Ishikawa (cell line): ENCODE measurements around the gene TGM4.

Source experiments
- CEBPB ChIP-seq: IDR thresholded peaks from 2 replicates; pipeline ENCODE4 v1.6.1; 2012
- CREB1 ChIP-seq: IDR thresholded peaks from 2 replicates; pipeline ENCODE4 v1.6.1; 2012; ENCODE audit warnings: low read depth
- EGR1 ChIP-seq: IDR thresholded peaks from 2 replicates; pipeline ENCODE4 v1.6.1; 2012
- EP300 ChIP-seq: IDR thresholded peaks from 2 replicates; pipeline ENCODE4 v1.6.1; 2012; ENCODE audit warnings: borderline replicate concordance
- FOXM1 ChIP-seq: IDR thresholded peaks from 2 replicates; pipeline ENCODE4 v1.6.1; 2012; ENCODE audit warnings: low read depth, borderline replicate concordance
- MAX ChIP-seq: IDR thresholded peaks from 2 replicates; pipeline ENCODE4 v1.6.1; 2012
- NFIC ChIP-seq: IDR thresholded peaks from 2 replicates; pipeline ENCODE4 v1.6.1; 2012
- RAD21 ChIP-seq: IDR thresholded peaks from 2 replicates; pipeline ENCODE4 v1.6.1; 2012; ENCODE audit warnings: low read depth
- TAF1 ChIP-seq: IDR thresholded peaks from 2 replicates; pipeline ENCODE4 v1.6.1; 2012; ENCODE audit warnings: low read depth, mild to moderate bottlenecking
- TCF12 ChIP-seq: IDR thresholded peaks from 2 replicates; pipeline ENCODE4 v1.6.1; 2012; ENCODE audit warnings: low read depth
- TEAD4 ChIP-seq: IDR thresholded peaks from 2 replicates; pipeline ENCODE4 v1.6.1; 2012
- USF1 ChIP-seq: IDR thresholded peaks from 2 replicates; pipeline ENCODE4 v1.6.1; 2012
- YY1 ChIP-seq: IDR thresholded peaks from 2 replicates; pipeline ENCODE4 v1.6.1; 2012; ENCODE audit warnings: low read depth
- ZBTB7A ChIP-seq: IDR thresholded peaks from 2 replicates; pipeline ENCODE4 v1.6.1; 2012; ENCODE audit warnings: low read depth
- TF ChIP-seq, protein P1 (sequence below): IDR thresholded peaks from 2 replicates; pipeline ENCODE4 v1.6.1; 2012; ENCODE audit warnings: low read depth, mild to moderate bottlenecking

Gene TGM4

DNA sequence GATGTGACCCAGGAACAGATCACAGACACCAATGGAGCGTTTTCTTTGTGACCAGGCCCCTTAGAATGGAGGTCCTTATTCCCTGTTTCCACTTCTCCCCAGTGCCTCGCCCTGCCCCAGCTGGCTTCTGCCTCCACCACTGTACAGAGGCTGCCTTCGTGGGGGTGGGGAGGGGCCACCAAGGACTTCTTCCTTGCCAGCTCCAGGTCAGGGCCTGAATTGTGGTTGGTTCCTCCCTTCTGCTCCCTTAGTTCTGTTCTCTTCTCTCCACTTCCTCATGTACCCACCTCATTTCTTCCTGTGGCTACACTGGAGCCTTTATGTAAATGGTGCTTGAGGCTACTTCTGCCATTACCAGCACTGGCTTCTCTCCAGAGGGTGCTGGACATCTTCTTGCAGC, 16.4 kb downstream of the TGM4 start:
- TF ChIP-seq, protein P1, sequence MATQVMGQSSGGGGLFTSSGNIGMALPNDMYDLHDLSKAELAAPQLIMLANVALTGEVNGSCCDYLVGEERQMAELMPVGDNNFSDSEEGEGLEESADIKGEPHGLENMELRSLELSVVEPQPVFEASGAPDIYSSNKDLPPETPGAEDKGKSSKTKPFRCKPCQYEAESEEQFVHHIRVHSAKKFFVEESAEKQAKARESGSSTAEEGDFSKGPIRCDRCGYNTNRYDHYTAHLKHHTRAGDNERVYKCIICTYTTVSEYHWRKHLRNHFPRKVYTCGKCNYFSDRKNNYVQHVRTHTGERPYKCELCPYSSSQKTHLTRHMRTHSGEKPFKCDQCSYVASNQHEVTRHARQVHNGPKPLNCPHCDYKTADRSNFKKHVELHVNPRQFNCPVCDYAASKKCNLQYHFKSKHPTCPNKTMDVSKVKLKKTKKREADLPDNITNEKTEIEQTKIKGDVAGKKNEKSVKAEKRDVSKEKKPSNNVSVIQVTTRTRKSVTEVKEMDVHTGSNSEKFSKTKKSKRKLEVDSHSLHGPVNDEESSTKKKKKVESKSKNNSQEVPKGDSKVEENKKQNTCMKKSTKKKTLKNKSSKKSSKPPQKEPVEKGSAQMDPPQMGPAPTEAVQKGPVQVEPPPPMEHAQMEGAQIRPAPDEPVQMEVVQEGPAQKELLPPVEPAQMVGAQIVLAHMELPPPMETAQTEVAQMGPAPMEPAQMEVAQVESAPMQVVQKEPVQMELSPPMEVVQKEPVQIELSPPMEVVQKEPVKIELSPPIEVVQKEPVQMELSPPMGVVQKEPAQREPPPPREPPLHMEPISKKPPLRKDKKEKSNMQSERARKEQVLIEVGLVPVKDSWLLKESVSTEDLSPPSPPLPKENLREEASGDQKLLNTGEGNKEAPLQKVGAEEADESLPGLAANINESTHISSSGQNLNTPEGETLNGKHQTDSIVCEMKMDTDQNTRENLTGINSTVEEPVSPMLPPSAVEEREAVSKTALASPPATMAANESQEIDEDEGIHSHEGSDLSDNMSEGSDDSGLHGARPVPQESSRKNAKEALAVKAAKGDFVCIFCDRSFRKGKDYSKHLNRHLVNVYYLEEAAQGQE, result no peak
- TF ChIP-seq ZBTB7A (no peak), NFIC (no peak), TAF1 (no peak)

DNA sequence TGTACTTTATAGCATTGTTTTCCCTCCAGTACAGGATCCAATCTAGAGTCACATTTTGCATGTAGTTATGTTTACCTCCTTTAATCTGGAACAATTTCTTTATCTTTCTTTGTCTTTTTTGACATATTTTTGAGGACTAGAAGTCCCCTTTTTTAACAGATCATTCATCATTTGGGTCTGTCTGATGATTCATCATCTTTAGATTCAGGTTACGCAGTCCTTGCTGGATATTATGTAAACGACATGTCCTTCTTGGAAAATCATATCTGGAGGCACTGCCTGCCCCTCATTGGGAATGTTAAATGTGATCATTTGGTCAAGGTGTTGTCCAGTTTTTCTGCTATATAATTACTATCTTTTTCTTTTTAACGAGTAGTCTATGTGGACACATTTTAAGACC, 18.3 kb downstream of the TGM4 start:
- TF ChIP-seq CEBPB (no peak), ZBTB7A (no peak), CREB1 (no peak), USF1 (no peak), YY1 (no peak)

GRCh38 chr3:44893097-44893496, 18.7 kb downstream of the TGM4 start:
- TF ChIP-seq CEBPB, result no peak
- TF ChIP-seq TEAD4, result no peak
- no peak for TF ChIP-seq EP300
- no peak for TF ChIP-seq CREB1
- TF ChIP-seq MAX, result no peak
- TF ChIP-seq TAF1, result no peak
- no peak for TF ChIP-seq FOXM1
- TF ChIP-seq EGR1, result no peak
- TF ChIP-seq NFIC, result no peak
- no peak for TF ChIP-seq USF1
- TF ChIP-seq RAD21, result no peak

DNA sequence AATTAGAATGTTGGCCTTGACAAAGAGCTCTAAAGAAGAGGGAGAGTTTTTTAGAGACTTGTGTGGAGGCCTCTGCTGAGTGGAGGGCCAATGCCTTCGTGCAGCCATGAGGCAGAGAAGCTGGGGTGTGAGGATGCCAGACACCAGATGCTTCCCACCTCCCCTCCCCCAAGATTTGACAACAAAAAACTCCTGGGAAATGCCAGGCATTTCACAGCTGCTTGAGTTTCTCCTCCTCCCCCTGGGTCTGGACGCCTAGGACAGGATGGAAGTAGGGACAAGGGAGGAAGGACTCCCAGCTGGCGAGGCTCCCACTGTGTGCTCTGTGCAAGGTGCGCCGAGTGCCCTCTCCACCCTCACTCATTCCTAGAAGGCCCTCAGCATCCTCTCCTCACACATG, 20.1 kb downstream of the TGM4 start:
- no peak for TF ChIP-seq MAX
- TF ChIP-seq EP300, result no peak
- TF ChIP-seq, protein P1, result no peak
- no peak for TF ChIP-seq TEAD4
- no peak for TF ChIP-seq EGR1
- TF ChIP-seq ZBTB7A, result no peak
- TF ChIP-seq CEBPB, result no peak
- no peak for TF ChIP-seq YY1
- no peak for TF ChIP-seq TCF12
- TF ChIP-seq RAD21, result no peak
- TF ChIP-seq CREB1, result no peak
- no peak for TF ChIP-seq TAF1
- no peak for TF ChIP-seq NFIC
- TF ChIP-seq USF1, result no peak
- TF ChIP-seq FOXM1, result no peak

- TF ChIP-seq CEBPB, result no peak
- TF ChIP-seq USF1, result no peak
- no peak for TF ChIP-seq ZBTB7A
- no peak for TF ChIP-seq CREB1
- TF ChIP-seq, protein P1, result no peak
Measured at GRCh38 chr3:44896440-44896839, 22.0 kb downstream of the TGM4 start.
